HPDE6-E6E7 (cell line): ENCODE measurements around the gene LDHD.

ENCODE experiments used
- DNase-seq: peaks from one replicate; pipeline ENCODE4 v3.0.0; 2011; ENCODE audit warnings: missing footprints; ENCODE audit errors: extremely low spot score

Gene LDHD

DNA sequence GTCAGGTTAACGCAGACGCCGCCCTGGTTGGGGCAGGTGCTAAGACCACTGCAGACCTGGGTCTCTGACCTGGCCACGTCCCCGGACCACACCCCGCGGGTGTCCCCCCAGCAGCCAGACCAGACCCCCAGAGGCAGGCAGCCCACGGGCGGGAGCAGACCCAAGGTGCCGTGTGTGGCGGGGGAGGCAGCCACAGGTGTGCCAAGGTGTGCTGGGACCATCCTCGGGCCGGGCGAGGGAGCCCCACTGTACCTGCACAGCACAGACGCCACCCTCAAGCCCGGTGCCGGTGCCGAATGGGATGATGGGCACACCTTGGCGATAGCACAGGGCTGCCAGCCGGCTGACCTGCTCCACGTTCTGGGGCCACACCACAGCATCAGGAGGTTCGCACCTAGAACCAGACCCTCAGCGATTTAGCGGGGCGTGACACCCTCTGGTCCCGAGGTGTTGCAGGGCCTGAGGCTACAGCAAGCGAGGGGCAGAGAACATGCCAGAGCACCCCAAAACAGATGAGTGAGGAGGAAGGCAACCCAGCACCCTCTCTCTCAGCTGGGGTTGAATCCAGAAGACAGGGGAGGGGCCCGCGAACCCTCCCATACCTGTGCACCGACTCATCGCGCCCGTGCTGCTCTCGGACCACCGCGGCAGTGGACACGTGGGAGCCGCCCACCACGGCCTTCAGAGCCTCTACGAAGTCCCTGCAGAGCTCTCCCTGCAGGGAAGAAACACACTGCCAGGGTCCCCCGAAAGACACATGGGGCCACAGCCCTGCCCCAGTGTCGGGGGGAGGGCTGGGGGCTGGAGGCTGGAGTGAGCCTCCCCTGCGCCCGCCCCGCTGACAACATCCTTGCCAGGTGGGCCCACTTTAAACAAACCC lies 1.4 kb downstream of the LDHD start:
- DNase-seq, result no peak

DNA sequence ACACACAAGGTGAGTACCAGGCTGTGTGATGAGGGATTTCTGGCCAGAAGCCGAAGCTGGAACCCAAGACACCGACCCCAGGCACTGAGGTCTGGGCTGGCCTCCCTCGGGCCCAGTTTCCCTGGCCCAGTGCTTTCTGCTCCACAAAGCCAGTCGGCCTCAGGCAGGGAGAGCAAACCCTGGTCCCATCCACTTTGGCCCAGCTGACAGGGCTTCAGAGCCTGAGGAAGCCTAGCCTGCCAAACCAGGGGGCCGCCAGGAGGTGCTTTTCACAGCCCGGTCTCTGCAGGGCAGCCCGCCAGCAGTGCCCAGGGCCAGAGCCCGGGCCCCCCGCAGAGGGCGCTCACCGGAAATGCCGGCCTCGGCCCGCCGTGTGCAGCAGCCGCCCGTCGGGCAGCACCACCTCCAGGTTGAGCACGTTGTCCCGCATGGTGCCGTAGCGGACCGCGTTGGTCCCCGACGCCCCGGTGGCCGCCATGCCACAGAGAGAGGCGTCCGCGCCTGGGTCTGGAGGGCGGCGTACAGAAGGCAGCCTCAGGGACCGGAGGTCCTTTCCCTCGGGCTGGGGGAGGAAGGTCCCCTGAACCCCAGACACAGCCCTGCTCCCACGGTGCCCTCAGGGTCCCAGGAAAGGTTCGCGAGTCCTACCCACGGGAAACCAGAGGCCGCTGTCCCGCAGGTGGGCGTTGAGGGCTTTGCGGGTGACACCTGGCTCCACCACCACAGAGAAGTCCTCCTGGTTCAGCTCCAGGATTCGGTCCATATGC lies 2.2 kb downstream of the LDHD start:
- DNase-seq, result no peak

DNA sequence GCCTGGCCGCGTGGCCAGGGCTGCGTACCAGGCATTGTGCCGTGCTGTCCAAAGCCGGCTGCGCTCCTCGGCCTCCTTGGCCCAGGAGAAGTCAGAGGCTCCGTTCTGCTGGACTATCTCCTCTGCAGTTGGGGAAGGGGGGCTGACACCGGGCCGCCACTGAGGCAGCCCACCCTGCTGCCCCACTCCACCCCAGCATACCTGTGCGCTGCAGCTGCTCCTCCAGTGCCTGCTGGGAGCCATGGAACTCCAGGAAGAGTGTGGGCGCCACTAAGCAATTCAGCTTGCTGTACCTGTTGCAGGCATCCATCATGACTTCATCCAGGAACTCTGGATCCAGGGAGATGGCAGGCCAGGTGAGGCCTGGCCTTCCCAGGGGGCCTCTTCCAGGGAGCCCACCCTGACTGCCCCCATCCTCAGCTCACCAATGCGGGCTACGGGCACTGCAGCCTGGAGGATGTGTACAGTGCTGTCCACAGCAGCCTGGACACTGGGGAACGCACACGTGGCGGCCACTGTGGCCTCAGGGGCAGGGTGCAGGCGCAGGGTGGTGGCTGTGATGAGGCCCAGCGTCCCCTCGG lies 2.9 kb downstream of the LDHD start:
- DNase-seq, result no peak

DNA sequence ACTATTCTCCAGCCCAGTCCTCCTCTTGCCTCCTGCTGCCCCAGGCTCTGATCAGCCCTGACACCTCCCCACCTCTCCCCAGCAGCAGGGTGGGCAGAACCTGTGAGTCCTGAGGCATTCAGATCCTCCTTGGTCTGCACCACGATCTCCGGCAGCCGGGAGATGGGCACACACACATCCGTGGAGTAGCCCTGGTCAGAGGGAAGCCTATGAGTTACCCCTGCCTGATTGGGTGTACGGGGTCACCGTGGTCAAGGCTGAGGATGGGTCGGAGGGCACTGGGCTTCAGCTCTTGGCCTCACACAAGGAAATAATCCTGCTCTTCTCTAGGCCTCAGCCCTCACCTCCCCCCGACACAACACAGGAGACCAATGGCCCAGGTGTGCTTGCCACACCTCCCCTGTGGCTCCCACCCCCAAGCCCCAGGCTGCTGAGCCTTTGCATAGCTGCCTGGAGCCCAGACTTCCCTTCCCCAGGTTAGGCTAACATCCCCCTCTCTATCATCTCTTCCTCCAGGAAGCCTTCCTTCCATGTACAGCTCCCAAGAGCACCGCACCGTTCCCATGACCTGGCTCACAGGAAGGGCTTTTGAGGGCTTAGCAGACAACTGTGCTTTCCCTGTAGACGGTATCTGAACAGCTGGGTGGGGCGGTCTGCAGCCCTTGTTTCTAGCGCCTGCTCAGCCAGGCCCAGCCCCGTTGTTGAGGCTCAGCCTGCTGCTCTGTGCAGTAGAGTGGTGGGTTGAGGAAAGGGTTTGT lies 3.7 kb downstream of the LDHD start:
- DNase-seq, result no peak

DNA sequence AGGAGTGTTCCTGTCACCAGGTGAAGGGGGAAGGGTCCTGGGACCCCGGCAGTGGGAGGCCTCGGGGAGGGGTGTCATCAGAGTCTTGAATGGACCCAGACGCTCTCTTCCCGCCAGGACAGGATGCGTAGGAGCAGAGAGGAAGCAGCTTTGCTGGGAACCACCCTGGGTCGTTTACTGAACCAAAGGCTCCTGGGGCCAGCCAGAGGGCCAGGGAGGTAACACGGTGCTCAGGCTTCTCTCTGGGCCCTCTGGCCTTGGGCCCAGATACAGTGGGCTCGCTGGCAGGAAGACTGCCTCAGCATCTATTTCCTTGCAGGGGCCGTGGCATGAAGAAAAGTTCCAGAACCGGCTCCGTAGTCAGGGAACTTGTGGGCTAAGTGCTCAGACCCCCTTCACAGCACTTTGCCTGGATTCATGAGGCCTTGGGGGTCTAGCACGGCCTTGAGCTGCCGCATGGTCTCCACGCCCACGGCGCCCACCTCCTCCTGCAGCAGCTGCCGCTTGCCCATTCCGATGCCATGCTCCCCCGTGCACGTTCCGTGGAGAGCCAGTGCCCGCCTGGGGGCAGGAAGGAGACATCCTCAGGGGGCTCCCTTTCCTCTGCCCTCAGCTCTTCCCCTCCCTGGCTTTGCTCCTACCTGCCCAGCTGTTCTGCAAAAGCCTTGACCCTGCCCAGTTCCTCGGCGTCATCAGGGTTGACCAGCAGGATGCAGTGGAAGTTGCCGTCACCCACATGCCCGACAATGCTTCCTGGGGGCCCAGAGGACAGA lies 4.4 kb downstream of the LDHD start:
- no peak for DNase-seq

DNA sequence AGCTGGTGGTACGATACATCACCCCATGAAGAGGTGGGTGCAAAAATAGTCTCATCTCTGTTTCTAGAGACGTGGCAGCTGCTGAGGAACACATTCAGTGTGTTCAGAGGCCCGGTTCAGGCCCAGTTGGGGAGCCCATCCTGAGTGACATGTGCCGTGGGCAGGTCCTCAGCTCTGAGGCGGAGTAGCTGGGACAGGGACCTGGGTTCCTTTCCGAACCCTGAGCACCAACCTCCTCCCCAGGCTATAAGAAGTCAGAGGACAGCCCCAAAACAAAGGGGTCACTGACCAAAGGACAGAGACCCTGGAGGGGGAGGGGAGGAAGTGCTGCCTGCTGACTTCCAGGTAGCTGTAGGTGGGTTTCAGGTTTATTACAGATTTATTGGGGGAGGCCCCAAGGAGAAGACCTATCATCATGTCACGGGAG lies 5.1 kb downstream of the LDHD start:
- no peak for DNase-seq

DNA sequence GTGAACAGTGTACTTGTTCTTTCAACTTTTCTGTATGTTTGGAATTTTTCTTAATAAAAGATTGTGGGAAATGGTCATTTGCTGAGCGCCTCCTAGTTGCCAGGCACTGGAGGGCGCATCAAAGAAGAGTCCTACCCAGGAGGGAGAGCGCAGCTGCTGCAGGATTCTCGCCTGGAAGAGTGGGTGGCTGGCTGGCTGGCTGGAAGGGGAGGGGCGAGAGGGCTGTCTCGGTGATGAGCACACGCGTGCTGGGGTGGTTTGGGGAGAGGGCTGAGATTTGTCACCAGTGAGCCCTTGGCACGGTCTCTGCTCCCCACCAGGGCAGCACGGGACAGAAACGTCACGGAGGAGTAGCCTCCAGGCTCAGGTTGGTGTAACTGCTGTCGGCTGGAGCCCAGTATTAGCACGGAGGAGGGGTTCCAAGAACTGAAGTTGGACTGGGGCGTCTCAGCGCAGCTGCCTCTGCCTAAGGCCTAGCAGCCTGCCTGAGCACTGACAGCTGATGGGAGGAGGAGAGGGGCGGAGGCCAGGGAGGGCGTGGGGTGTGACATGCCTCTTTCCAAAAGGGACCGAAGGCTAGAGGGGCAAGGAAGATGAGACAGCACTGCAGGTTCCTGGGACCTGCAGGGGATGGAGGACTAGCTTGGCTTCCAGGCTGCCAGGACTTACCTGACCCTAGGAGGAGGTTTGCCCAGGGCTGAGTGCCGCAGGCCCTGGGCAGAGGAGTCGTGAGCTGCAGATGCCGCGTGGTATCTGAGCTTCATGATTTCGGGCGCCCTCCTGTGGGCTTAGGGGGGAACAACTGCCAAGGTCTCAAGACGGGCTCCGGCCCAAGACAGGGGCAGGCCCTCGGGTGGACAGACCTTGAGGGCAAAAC lies 5.7 kb downstream of the LDHD start:
- DNase-seq, result peak; percentile 87

DNA sequence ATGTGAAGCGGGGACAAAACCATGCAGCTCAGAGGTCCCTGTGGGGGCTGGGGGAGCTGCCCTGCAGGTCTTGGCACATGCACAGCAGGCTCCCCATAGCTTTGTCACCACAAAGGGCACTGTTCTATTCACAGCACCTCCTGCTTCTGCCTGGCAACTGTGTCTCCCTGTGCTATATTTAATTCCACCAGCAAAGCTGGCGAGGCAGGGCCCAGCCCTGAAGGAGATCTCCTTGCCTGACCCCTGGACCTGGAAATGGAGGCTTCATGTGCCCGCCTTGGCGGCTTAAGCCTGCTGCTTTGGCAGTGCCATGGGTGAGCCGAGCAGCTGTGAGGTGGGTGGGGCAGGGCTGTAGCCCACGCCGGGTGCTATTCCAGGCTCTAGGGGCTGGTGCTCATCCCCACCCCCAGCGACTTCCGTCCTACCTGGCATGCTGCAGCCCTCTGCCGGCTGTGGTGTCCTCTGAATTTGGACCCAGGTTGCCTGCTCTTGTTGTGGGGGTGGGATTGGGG lies 6.8 kb downstream of the LDHD start:
- no peak for DNase-seq

DNA sequence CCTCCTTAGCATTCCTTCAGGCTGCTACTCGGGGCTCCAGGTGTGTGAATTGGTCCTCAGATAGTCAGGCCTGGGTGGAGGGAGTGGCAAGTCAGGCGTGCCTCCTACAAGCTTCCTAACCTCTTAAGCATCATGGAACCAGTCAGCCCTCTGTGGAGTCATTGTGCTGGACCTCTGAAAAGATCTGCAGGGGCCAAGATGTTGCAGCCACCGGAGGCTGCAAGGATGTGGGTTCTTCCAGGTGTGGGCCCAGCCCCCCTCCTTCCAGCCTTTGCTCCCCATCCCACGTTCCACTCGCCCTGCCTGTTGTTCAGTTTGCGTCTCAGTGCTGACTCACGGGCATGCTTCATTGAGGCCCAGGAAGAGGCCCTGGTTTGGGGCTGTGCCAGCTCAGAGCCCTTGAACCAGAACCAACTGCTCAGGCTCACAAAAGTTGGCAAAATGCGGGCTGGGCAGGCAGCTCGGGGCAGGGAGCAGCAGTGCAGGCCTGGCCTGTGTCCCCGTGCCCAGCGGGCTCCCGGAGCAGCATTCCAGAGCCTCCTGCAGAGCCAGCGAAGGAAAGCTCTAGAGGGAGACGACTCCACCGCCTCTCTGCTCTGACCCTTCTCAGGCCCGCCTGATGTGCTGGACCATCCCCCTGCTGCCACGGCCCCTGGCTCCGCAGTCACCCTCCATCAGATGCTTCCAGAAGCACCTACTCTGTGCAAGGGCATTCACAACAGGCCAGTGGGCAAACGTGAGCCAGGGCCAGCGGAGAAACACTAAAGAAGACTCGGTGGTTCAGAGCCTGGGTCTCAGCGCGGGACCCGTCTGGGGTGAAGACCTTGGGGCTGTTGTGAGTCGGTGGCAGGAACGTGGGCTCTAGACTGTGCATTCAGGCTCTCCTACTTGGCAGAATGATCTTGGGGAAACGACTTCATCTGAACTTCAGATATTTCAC lies 7.5 kb downstream of the LDHD start:
- peak; percentile 97 for DNase-seq

DNA sequence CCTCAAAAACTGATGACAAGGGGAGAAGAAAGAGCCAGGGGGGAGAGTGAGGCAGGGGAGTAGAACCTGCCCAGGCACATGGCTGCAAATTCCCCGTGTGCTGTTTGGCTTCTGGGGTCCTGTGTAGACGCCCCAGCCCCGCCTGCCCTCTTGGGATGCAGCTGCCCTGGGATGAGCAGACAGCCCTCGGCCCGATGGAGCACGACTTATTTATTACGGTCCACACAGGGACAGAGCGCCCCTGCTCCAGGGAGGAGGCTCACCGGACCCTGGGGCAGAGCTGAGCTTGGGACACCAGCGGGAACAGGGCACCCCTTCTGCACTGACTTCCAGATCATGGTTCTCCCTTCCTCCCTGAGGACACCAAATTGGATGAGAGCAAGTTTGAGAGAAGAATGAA lies 9.1 kb downstream of the LDHD start:
- DNase-seq, result no peak

DNA sequence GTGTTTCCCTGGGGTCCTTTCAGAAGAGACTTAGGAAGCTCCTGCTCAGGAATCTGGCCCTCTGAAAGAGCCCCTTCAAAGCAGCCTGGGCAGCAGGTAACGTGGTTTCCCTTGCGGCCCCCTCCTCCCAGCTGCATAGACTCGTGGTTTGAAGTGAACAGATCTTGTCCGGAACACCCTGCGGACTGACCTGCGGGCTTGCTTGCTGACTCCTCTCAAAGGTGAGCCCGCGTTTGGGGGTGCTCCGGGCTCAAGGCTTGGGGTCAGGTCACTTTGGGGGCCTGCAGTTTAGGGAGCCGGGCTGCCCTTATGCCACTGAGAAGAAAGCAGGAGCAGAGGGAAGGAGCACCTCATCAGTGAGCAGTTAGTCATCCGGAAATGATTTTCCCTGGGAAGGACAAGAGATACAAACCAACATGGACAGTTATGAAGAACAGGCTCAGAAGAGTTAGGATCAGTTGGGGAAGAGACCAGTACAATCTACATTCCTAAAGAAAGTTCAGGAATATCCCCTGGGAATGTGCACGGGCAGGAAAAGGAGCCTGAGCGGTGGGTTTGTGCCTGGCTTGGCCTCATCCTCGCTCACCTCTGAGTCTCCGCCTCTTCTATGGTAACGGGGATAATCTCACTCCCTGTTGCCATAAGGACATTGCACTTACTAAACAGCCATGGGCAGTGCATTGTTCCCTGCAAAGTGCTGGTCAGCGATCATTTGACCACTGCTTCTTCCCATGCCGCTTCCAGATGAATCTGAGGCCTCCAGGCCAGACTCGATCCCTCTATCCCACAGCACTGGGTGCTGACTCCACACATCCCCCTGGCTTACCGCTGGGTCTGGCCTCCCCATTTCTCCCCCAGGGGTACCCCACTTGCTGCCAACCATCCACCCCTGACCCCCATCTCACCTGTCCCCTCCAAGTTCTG lies 10.0 kb downstream of the LDHD start:
- DNase-seq, result no peak

DNA sequence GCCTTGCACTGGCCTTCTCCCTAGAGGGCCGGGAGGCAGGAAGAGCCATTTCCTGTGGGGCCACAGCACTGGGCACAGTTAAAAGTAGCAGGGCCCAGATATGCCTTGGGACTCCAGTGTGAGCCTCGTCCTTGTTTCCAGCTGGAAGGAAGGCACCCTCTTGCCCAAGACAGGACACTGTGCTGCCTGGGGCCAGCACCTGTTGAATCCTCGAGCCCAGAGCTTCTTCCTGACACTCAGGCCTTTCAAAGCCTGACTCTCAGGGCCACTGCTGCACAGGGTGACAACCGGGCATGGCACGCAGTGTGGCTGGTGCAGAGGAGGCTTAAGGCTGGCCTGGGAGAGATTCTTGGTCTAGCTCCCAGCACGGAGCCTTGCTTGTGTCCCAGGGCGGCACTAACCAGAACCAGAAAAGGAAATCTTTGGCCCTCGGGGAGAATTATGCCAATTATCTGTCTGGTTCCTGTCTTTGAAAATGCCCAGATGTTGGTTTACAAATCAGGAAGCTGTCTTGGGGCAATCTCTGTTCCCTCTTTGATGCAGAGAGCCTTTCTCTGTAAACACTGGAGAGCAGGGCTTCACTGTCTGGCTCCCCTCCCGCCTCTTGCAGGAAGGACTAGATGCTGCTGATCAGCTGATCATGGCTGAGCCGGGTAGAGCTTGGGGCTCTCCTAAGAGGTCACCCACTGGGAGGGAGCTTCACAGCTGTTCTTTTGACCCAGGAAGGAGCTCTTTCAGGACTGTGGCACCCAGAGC lies 11.1 kb downstream of the LDHD start:
- no peak for DNase-seq

DNA sequence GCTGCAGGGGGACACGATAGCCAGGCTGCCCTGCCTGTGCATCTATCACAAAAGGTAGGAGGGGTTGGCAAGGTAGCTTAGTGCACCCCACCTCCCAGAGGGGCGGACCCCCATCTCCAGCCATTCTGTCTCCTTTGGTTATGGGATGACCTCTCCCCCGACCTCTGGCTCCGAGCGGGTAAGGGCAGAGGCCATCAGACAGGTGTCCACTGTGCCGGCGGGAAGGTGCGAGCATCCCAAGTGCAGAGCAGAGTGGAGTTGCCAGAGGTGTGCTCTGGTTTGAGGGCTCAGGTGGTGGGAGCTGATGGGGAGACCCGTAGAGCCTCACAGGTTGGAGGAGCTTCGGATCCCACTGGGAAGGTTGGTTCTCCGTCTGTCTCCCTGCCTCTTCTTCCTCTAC lies 11.7 kb downstream of the LDHD start:
- DNase-seq, result no peak

DNA sequence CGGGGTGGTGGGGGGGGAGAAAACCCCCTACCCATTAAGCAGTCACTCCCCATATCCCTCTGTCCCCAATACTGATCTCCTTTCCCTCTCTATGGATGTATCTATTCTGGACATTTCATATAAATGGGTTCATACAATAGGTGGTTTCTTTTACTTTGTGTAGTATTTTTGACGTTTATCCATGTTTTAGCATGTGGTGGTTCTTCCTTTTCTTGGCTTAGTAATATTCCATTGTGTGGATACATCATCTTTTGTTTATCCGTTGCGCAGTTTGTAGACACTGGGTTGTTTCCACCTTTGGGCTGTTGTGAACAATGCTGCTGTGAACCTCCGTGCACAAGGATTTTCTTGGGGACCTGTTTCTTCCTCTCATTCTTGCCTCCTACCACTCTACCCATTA lies 12.6 kb downstream of the LDHD start:
- no peak for DNase-seq

DNA sequence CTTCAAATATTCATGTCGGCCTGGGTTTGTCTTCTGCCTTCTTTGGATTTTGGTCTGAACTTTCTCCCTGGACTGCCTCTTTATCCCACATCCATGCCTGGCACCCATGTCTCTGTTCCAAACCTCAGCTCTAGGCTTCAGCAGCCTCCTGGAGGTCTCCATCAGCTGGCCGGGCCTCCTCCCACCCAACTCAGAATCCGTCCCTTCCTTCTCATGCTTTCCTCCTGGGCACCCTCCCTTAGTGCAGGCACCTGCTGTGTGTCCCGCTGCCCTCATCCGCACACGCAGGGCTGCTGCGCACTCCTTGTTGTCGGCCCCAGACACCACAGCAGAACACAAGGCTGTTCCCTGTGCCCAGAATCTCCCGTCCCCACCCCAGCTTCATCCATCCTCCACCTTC lies 14.0 kb downstream of the LDHD start:
- no peak for DNase-seq

DNA sequence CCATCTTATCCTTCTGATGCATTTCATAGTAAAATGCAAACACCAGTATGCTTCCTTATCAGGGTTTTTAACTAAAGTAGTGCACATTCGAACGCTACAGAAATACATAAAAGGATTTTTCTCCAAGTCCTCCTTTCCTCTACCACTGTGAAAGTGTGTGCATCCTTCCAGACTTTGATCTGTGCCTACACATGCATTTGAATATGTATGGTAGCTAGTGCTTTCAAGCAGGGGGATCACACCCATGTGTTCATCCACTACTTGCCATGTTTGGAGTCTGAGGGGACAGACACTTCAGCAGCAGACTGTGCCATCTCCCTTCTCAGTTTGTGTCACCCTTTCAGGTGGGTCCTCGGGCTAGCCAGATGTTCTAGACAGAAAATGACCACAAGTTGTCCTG lies 14.9 kb downstream of the LDHD start:
- no peak for DNase-seq

DNA sequence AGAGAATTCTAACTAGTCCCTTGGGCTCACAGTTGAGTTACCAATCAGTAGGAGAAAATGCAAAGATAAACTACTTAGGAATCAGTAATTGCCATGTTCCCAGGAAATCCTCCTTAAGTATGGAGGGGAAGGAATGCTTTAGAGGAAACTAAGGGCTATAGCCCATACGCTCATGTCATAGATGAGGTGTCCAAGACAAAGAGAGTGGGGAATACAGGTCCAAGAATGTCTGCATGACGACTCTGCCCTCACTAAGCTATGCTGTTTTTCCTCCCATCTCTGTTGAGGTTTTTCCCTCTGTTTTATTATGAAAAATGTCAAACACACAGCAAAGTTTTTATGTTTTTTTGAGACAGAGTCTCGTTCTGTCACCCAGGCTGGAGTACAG lies 16.0 kb downstream of the LDHD start:
- no peak for DNase-seq
